ENCODE measurements around the gene CYB5R4. TPM values are rescaled to one million over a fixed set of nuclear protein-coding genes. Genes with fewer than 3 reads are reported as not detected.

Gene CYB5R4
- polyA plus RNA-seq, 2 of the 4 experiments (the other 2 are of a cell fraction): 21.3 to 25.5 TPM

DNA sequence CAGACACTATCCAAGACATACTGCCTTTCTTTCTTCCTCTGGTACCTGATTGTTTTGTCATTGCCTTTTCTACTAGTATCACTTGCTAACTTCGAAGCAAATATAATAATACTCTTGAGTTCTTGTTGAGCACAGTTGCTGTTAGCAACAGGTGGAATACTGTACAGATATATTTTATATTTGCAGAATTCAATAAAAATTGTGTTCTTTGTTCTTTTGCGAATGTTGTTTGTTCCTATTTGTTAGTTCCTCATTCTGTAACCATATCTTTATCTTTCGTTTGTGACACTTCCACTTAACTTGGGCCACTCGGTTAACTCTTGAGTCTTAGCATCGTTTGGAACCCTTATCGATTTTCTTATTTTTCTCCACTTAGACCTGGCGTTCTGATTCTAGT is 868 bp downstream of the CYB5R4 start (continued):
- no peak for TF ChIP-seq ELK1 (IDR thresholded peaks at IDR 0.05; ENCODE audit: low read depth, low read length)
- TF ChIP-seq TP53 (CRISPR knock-in tag; IDR thresholded peaks at IDR 0.05): no peak

- no peak for DNase-seq (ENCODE audit: low read depth in 1 of 2, low spot score in 1 of 2)
- WGBS (ENCODE audit: missing lambda C conversion rate): 74% methylated on average over 8 of the region's 8 CpGs
- FAIRE-seq: no peak
- H3K4me2 ChIP-seq: peak overlapping the region; percentile 94
- ChIA-PET CTCF (no interaction called here), POLR2A (no interaction called here)
- H3K9me3 ChIP-seq: no peaks in the 10 kb centered on the region
- TF ChIP-seq KDM5A (IDR thresholded peaks at IDR 0.05) (no peak), TFCP2L1 (CRISPR knock-in tag; IDR thresholded peaks at IDR 0.05) (no peak), NR3C1 (IDR thresholded peaks at IDR 0.05) (no peak), HOXA7 (CRISPR knock-in tag; IDR thresholded peaks at IDR 0.05) (no peak), JUN (IDR thresholded peaks at IDR 0.05) (no peak), MYC (IDR thresholded peaks at IDR 0.05; ENCODE audit: borderline replicate concordance, low read length) (no peak), EHMT2 (IDR thresholded peaks at IDR 0.05; ENCODE audit: low read depth) (no peak), SREBF2 (IDR thresholded peaks at IDR 0.05) (no peak), ZNF302 (CRISPR knock-in tag; IDR thresholded peaks at IDR 0.05) (no peak), HMGXB4 (CRISPR knock-in tag; IDR thresholded peaks at IDR 0.05; ENCODE audit: borderline replicate concordance) (no peak), ELK1 (IDR thresholded peaks at IDR 0.05; ENCODE audit: low read depth, low read length) (no peak), PHF8 (IDR thresholded peaks at IDR 0.05; ENCODE audit: borderline replicate concordance, low read depth) (no peak), POLR2A (IDR thresholded peaks at IDR 0.05; ENCODE audit: low read length) (no peak), ESRRA (IDR thresholded peaks at IDR 0.05; ENCODE audit: borderline replicate concordance, low read length) (no peak), FOSB (CRISPR knock-in tag; IDR thresholded peaks at IDR 0.05) (no peak), MAX (IDR thresholded peaks at IDR 0.05) (no peak), BHLHE40 (IDR thresholded peaks at IDR 0.05; ENCODE audit: low read depth, low read length) (no peak)
- TF ChIP-seq, protein P1, sequence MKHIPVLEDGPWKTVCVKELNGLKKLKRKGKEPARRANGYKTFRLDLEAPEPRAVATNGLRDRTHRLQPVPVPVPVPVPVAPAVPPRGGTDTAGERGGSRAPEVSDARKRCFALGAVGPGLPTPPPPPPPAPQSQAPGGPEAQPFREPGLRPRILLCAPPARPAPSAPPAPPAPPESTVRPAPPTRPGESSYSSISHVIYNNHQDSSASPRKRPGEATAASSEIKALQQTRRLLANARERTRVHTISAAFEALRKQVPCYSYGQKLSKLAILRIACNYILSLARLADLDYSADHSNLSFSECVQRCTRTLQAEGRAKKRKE (CRISPR knock-in tag; IDR thresholded peaks at IDR 0.05; ENCODE audit: low read depth): no peak
- TF ChIP-seq, protein P2, sequence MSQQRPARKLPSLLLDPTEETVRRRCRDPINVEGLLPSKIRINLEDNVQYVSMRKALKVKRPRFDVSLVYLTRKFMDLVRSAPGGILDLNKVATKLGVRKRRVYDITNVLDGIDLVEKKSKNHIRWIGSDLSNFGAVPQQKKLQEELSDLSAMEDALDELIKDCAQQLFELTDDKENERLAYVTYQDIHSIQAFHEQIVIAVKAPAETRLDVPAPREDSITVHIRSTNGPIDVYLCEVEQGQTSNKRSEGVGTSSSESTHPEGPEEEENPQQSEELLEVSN (IDR thresholded peaks at IDR 0.05; ENCODE audit: borderline replicate concordance, low read depth): no peak
- H3K27ac ChIP-seq: no peak overlapping the region
- H3K4me3 ChIP-seq: peak overlapping the region; percentile 72
- ATAC-seq: no peak
- peaks cover 18% of the 10 kb centered on the region; the same call in 2 of the 3 replicates for H3K4me1 ChIP-seq
These were observed 1.4 kb downstream of the CYB5R4 start for GRCh38 chr6:83860782-83861495.
